KOPT-K1 (cell line): ENCODE measurements around the gene TMC8.

Experiments
- H3K27ac ChIP-seq: fragments of 200-600 bp; sonication (generic); 2 replicates; pipeline ENCODE4 v1.5.1; 2016; ENCODE audit warnings: antibody characterized with exemption, mild to moderate bottlenecking, low read depth, low read length; ENCODE audit not compliant: poor library complexity, severe bottlenecking
- H3K36me3 ChIP-seq: fragments of 200-600 bp; sonication (generic); 2 replicates; pipeline ENCODE4 v1.5.1; 2017; ENCODE audit warnings: antibody characterized with exemption, mild to moderate bottlenecking, low read length, moderate library complexity; ENCODE audit not compliant: insufficient read depth
- H3K9me3 ChIP-seq: fragments of 200-600 bp; sonication (generic); 2 replicates; pipeline ENCODE4 v1.5.1; 2017; ENCODE audit warnings: antibody characterized with exemption, low read length, mild to moderate bottlenecking; ENCODE audit not compliant: insufficient read depth, poor library complexity, severe bottlenecking

TMC8 gene

GRCh38 chr17:78144736-78145641 lies 14.4 kb downstream of the TMC8 start:
- Histone ChIP-seq H3K9me3 (no peaks in the 10 kb centered on the region), H3K36me3 (peaks cover 22% of the 10 kb centered on the region), H3K27ac (no peak overlapping the region)

DNA sequence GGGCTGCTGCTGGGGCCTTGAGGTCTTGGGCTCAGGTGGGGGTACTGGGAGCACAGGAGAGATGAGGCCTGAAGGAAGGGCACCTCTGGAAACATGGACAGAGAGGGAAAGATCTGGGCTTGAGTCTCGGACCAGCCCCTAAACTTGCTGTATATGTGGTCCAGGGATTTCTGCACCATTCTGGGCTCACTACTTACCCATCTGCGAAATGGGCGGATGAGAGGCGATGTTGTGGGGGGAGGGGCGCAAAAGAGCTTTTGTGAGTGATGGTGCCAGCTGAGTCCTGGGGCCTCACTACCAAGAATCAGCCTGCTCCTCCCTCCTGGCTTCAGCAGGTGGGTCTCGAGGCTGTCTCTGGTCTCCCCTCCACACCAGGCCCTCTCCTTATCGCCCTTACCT lies 15.9 kb downstream of the TMC8 start:
- no peak overlapping the region for H3K27ac ChIP-seq
- no peaks in the 10 kb centered on the region for H3K9me3 ChIP-seq
- H3K36me3 ChIP-seq: peaks cover 16% of the 10 kb centered on the region

- Histone ChIP-seq H3K36me3 (peaks cover 12% of the 10 kb centered on the region), H3K9me3 (no peaks in the 10 kb centered on the region), H3K27ac (no peak overlapping the region)
These were observed 16.3 kb downstream of the TMC8 start for GRCh38 chr17:78146881-78147280.

DNA sequence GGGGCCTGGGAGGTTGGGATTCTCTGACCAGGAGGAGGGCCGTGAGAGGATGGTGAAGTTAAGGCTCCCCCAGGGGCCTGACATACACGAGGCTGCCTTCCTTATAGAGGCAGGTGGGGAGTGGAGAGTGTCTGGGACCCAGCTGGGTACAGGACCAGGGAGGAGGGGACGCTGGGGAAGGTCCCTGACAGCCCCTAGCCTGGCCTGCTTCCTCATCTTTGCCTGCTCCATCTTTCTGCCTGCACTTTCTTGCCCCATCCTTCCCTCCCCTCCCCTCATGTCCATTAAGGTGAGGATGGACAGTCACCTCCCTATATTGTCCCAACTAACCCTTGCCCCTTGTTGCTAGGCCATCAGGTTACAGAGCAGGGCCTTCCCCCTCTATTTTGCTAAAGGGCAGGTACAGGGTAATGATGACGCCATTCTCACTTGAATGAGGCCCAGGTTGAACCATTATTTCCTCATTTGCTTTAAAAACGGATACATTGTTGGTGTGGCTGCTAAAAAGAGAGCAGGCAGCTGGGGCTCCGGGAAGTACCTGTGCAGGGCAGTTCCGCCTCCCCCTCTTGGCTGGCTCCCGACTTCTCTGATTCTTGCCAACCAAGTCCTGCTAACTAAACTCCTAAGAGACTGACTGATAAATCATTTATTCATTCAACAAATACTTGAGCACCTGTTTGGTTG lies 16.9 kb downstream of the TMC8 start:
- peaks cover 6% of the 10 kb centered on the region for H3K36me3 ChIP-seq
- no peak overlapping the region for H3K27ac ChIP-seq
- H3K9me3 ChIP-seq: no peaks in the 10 kb centered on the region

GRCh38 chr17:78148286-78149016 lies 17.9 kb downstream of the TMC8 start:
- H3K27ac ChIP-seq: no peak overlapping the region
- H3K9me3 ChIP-seq: no peaks in the 10 kb centered on the region
- H3K36me3 ChIP-seq: no peaks in the 10 kb centered on the region

DNA sequence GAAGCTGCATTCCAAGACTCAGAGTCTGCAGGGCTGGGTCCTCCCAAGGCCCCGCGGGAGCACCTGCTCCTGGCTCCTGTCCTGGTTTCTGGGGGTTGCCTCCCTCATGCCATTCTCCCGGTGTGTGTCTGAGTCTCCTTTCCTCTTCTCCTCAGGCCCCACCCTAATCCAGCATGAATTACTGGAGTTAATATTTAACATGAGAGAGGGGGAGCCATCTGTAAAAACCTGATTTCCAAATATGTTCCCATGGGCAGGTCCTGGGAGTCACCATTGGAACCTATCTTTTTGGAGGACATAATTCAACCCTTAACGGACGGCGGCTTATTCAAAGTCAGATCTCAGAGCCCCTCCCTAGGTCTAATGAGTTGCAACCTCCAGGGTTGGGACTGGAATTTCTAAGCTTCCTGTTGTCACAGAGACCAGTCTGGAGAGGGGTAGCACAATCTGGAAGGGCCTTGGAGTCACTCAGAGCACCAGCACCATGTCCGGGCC lies 21.0 kb downstream of the TMC8 start:
- H3K9me3 ChIP-seq: no peaks in the 10 kb centered on the region
- H3K27ac ChIP-seq: no peak overlapping the region
- H3K36me3 ChIP-seq: no peaks in the 10 kb centered on the region

DNA sequence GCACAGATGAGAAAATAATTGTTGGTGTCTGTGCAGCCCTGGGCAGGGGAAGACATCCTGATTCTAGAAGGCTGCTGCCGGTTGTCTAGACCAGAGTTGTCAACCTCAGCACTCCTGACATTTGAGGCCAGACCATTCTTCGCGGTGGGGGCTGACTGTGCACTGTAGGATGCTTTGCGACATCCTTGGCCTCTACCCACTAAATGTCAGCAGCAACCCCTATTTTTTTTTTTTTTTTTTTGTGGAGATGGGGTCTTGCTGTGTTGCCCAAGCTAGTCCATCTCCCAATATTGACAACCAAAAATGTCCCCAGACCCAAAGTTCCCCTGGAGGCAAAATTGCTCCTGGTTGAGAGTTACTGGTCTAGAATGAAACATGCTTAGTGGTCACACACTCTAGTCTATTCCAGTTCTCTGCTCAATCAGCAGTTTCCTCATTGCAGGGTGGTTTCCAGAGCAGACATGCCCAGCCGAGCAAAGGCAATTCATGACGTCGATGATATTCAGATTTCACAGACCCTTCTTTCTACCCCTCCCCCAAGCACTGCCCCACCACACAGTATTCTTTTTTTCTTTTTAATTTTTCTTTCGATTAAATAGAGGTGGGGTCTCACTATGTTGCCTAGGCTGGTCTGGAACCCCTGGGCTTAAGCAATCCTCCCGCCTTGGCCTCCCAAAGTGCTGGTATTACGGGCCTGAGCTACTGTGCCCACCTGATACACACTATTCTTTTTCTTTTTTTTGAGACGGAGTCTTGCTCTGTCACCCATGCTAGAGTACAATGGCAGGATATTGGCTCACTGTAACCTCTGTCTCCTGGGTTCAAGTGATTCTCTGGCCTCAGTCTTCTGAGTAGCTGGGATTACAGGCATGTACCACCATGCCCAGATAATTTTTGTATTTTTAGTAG lies 24.6 kb downstream of the TMC8 start:
- Histone ChIP-seq H3K27ac (no peak overlapping the region), H3K36me3 (no peaks in the 10 kb centered on the region), H3K9me3 (no peaks in the 10 kb centered on the region)

DNA sequence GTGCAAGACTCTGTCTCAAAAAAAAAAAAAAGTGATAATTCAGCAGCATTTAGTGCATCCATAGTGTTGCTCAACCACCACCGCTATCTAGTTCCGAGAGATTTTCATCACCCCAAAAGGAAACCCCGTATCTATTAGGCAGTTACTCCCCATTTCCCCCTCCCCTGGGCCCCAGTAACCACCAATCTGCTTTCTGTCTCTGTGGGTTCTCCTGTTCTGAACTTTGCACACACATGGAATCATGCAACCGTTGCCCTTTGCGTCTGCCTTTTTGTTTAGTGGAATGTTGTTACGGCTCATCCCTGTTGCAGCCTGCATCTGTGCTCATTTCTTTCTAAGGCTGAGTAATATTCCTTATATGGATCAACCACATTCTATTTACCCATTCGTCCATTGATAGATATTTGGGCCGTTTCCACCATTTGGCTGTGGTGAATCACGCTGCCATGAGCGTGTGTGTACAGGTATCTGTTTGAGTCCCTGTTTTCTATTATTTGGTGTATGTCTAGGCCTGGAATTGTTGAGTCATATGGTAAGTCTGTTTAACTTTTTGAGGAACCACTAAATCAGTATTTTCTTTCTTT lies 29.1 kb downstream of the TMC8 start:
- H3K36me3 ChIP-seq: no peaks in the 10 kb centered on the region
- H3K27ac ChIP-seq: no peak overlapping the region
- no peaks in the 10 kb centered on the region for H3K9me3 ChIP-seq

DNA sequence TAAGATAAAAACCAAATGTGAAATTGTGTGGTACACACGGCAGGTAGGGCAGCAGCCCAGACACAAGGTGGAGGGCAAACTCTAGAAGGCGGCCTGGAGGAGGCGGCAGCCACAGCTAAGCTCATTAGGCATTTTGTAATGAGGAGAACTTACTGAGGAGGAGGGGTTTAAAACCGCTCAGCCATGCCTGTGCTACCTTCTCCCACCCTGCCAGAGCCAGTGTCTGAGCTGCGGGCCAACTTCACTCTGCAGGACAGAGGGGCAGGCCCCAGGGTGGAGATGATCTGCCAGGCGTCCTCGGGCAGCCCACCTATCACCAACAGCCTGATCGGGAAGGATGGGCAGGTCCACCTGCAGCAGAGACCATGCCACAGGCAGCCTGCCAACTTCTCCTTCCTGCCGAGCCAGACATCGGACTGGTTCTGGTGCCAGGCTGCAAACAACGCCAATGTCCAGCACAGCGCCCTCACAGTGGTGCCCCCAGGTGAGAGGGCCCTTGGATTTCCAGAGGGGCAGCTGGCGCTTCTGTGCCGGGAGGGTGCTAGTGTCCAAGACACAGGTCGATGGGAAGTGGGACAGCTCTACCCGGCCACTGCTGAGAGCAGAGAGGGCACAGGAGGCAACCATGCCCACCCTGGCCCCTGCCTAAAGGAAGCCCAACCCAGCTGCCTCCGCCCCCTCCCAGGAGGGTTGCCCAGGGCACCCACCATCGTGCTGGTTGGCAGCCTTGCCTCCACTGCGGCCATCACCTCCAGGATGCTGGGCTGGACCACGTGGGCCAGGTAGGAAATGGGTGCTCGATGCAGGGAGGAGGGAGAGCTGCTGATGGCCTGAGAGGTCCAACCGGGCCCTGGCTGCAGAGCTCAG lies 33.5 kb downstream of the TMC8 start:
- Histone ChIP-seq H3K36me3 (no peaks in the 10 kb centered on the region), H3K27ac (no peak overlapping the region), H3K9me3 (no peaks in the 10 kb centered on the region)

GRCh38 chr17:78164748-78165607 lies 34.4 kb downstream of the TMC8 start:
- Histone ChIP-seq H3K36me3 (no peaks in the 10 kb centered on the region), H3K9me3 (no peaks in the 10 kb centered on the region), H3K27ac (no peak overlapping the region)

GRCh38 chr17:78166416-78166815 lies 35.8 kb downstream of the TMC8 start:
- no peak overlapping the region for H3K27ac ChIP-seq
- H3K9me3 ChIP-seq: no peaks in the 10 kb centered on the region
- no peaks in the 10 kb centered on the region for H3K36me3 ChIP-seq

DNA sequence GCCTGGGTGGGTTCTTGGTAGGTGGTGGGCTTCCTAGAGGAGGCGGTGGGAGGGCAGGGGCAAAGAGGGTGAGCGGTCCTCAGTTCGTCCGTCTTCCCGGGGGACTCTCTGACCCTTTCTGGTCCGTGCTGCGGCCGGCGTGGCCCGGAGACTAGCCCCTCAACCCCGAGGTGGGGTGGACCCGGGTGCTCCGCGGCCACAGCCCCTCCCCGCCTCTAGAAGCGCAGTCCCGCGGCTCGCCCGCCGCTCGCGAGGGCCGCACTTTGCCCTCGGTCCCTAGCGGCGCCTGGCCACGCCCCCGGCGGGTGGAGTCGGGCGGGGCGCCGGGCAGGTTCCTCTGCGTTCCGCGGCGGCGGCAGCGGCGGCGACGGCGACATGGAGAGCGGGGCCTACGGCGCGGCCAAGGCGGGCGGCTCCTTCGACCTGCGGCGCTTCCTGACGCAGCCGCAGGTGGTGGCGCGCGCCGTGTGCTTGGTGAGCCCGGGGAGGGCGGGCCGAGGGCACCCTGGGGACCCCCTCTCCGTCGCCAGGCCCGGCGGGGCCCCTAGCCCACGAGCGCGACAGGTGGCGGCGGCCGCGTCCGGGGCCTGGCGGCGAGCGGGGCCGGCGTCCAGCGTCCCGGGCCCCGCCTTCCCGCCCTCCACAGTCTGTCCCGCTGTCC lies 37.8 kb downstream of the TMC8 start, which contains the start of gene SYNGR2:
SYNGR2 (plus strand) TSS at position 340 of the 661 bp plus-strand sequence; CDS start at position 376, 36 bp downstream.
- Histone ChIP-seq H3K36me3 (peaks cover 13% of the 10 kb centered on the region; the same call in 1 of the 2 replicates), H3K9me3 (no peaks in the 10 kb centered on the region), H3K27ac (peak within 1 kb of the TSS; percentile 3)
